GM12891 (cell line): ENCODE measurements around the gene C9orf43.

Experiments used
- POLR2A ChIP-seq: IDR thresholded peaks from 2 replicates; pipeline ENCODE4 v1.6.1; 2011; ENCODE audit warnings: low read depth, low read length, control low read depth
- POLR2AphosphoS5 ChIP-seq: IDR thresholded peaks from 2 replicates; pipeline ENCODE4 v1.6.1; 2011; ENCODE audit warnings: low read depth, low read length, control low read depth
- TAF1 ChIP-seq: IDR thresholded peaks from 2 replicates; pipeline ENCODE4 v1.6.1; 2011; ENCODE audit warnings: low read depth, low read length, control low read depth

GRCh38 chr9:113426701-113427100, 16.2 kb downstream of the C9orf43 start:
- TF ChIP-seq POLR2A: no peak
- no peak for TF ChIP-seq TAF1
- no peak for TF ChIP-seq POLR2AphosphoS5
